ENCODE data around the gene PDPK1.
A peak's percentile ranks its signal among the peaks of the same experiment; 100 is the strongest.

PDPK1 gene

GRCh38 chr16:2514333-2515179 is 23.3 kb upstream of the PDPK1 start:
- Histone ChIP-seq H3K27me3 (ENCODE audit: insufficient read depth, poor library complexity, severe bottlenecking) (no peaks in the 10 kb centered on the region), H3K4me3 (replicated peaks; ENCODE audit: insufficient read depth, low read length) (peak overlapping the region; percentile 86), H3K27ac (replicated peaks) (peak overlapping the region; percentile 97)
- peak in 1 of 2 experiments; percentile 30 for DNase-seq (ENCODE audit: low read depth in 1 of 2, low spot score in 1 of 2)
- no peak for TF ChIP-seq SPI1 (IDR thresholded peaks at IDR 0.05; ENCODE audit: borderline replicate concordance, low read depth)
- no peak for TF ChIP-seq POLR2AphosphoS5 (IDR thresholded peaks at IDR 0.05; ENCODE audit: low read depth)
- no peak for TF ChIP-seq GABPA (IDR thresholded peaks at IDR 0.05; ENCODE audit: low read depth)
- TF ChIP-seq REST (IDR thresholded peaks at IDR 0.05; ENCODE audit: insufficient replicate concordance, low read depth), result no peak
- no peak for TF ChIP-seq CTCF (IDR thresholded peaks at IDR 0.05; ENCODE audit: insufficient read depth, low read length)

GRCh38 chr16:2515180-2515851 is 22.5 kb upstream of the PDPK1 start:
- peak; percentile 77 to 82 for DNase-seq (ENCODE audit: low read depth in 1 of 2, low spot score in 1 of 2)
- H3K27ac ChIP-seq (replicated peaks), result peak overlapping the region; percentile 86
- no peak for TF ChIP-seq CTCF (IDR thresholded peaks at IDR 0.05; ENCODE audit: insufficient read depth, low read length)
- TF ChIP-seq POLR2AphosphoS5 (IDR thresholded peaks at IDR 0.05; ENCODE audit: low read depth), result no peak; the same call in 1 of the 2 replicates
- TF ChIP-seq SPI1 (IDR thresholded peaks at IDR 0.05; ENCODE audit: borderline replicate concordance, low read depth), result peak; percentile 19; the same call in 1 of the 2 replicates

GRCh38 chr16:2516391-2517240 is 21.2 kb upstream of the PDPK1 start:
- H3K27ac ChIP-seq (replicated peaks), result peak overlapping the region; percentile 86
- peak overlapping the region; percentile 86 for H3K4me3 ChIP-seq (replicated peaks; ENCODE audit: insufficient read depth, low read length)
- no peaks in the 10 kb centered on the region for H3K27me3 ChIP-seq (ENCODE audit: insufficient read depth, poor library complexity, severe bottlenecking)
- DNase-seq (ENCODE audit: low read depth in 1 of 2, low spot score in 1 of 2), result peak in 1 of 2 experiments; percentile 94
- TF ChIP-seq SPI1 (IDR thresholded peaks at IDR 0.05; ENCODE audit: borderline replicate concordance, low read depth), result peak; percentile 93
- TF ChIP-seq CTCF (IDR thresholded peaks at IDR 0.05; ENCODE audit: insufficient read depth, low read length), result no peak
- TF ChIP-seq POLR2AphosphoS5 (IDR thresholded peaks at IDR 0.05; ENCODE audit: low read depth), result no peak; the same call in 1 of the 2 replicates
- TF ChIP-seq GABPA (IDR thresholded peaks at IDR 0.05; ENCODE audit: low read depth), result peak; percentile 44

More at GRCh38 chr16:2515180-2515851, 22.5 kb upstream of the PDPK1 start:
- no peaks in the 10 kb centered on the region for H3K27me3 ChIP-seq (ENCODE audit: insufficient read depth, poor library complexity, severe bottlenecking)
- peak overlapping the region; percentile 86 for H3K4me3 ChIP-seq (replicated peaks; ENCODE audit: insufficient read depth, low read length)
